ENCODE results near the gene PLGLB2.
"Not testable (repeated sequence)": the region's sequence is repeated elsewhere in the genome, so short reads cannot be mapped to it uniquely, and the experiment has no call there.

Gene PLGLB2

DNA sequence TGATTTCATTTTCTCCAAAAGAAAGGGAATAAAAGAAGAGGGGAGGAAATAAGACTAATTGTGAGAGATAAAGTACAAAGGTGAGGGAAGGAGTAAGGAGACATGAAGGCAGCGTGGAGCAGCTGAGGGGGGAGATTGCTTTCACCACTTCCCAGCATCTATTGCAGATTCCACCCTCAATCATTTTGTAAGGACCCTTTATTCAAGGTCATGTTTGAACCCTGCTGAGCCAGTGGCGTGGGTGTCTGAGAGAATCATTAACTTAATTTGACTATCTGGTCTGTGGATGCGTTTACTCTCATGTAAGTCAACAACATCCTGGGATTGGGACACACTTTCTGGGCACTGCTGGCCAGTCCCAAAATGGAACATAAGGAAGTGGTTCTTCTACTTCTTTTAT is at the start of gene PLGLB2:
Gene PLGLB2, plus strand, starts transcription at position 297 of the 400 bp plus-strand sequence. Its CDS starts 67 bp downstream, at position 364.
- not testable (repeated sequence) for DNase-seq

- not testable (repeated sequence) for DNase-seq
Measured at GRCh38 chr2:87704572-87705323, 43.1 kb upstream of the PLGLB2 start.

GRCh38 chr2:87708368-87708767 is 39.5 kb upstream of the PLGLB2 start:
- DNase-seq, result not testable (repeated sequence)

DNA sequence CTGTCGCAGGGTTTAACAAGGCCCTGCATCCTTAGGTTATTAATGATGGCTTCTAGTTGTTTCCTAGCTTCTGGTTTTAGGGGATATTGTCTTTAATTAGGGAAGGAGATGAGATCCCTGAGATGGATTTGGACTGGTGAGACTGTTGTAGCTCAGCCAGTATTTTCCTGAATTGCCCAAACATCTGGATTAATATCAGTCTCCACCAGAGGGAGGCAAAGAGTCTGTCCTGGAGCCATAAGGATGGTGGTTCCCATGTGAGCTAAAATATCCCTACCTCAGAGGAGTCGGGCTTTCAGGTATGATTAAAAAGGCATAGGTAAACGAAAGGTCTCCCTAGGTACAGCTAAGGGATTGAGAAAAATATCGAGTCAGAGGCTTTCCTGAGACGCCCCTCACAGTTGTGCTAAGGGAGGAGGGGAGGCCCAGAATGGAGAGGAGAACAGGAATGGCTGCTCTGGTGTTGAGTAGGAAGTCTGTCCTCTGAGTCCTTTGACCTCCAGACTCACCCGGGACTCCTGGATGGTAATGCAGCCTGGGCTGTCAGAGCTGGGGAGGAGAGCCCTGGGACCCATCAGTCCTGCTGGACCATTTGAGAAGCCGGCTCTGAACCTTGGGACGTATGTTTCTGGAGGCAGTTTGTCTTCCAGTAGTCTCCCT is 19.8 kb upstream of the PLGLB2 start:
- DNase-seq, result not testable (repeated sequence)

DNA sequence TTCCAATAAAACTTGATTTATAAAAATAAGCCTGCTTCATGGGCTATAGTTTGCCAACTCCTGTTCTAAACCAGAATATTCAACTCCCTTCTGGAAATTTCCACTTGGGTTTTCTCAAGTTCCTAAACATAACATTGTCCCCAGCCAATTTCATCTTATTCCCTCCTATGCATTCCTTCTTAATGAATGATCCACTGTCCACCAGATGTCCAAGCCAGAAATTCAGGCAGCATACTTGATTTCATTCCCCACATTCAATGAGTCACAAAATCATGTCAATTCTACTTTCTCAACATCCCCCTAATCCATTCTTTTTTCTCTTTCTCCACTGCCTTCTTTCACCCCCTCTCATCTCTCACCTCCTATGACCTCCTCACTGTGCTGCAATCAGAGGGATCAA is 7.0 kb upstream of the PLGLB2 start:
- not testable (repeated sequence) for DNase-seq

DNA sequence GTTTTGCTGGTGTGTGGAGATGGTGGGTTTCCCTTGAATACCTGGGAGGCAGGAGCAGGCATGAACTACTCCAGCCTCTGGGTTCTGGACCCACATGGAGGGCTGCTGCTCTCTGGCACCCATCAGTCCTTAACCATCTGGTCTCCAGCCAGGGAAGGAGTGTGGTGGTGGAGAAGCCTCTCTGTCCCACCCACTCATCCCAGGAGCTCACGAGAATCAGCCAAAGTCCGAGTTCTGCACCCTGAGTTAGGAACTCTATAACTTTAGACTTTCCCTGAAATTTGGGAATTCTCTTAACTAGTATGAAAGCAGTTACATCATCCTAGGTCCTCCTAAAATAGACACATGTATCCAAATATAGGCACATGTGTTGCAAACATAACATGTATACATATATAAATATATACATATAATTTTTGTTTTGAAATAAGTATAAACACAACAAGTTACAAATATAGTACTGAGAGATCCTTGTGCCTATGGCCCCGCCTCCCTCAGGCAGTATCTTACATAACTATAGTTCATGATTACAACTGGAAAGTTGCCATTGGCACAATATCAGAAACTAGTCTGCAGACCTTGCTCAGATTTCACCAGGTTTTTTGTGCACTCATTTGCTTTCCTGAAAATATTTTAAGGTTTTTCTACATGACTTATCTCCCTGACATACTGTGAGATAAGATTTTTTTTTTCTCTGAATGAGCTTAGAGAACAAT is 5.3 kb upstream of the PLGLB2 start:
- not testable (repeated sequence) for DNase-seq

GRCh38 chr2:87743638-87744037 is 4.2 kb upstream of the PLGLB2 start:
- not testable (repeated sequence) for DNase-seq

DNA sequence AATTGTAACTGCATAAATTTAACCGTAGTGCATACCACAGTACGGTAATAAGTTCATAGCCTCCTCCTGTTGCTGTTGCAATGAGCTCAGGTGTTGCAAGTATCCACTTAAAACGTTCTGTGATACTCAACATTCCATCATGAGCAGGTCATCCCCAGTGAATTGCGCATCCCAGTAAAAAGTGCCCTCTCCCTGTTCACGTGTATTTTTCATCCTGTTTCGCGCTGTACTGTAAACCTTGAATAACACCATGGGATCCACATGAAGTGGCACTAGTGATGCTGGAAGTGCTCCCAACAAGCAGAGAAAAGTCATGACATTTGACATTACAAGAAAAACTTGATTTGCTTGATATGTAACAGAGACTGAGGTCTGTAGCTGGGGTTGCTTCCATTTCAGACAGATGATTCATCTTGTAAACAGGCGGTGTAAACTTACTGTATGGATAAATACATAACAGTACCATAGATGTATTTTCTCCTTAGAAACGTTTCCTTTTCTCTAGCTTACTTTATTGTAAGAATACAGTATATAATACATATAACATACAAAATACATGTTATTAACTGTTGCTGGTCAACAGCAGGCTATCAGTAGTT is 2.4 kb upstream of the PLGLB2 start:
- DNase-seq, result not testable (repeated sequence)

DNA sequence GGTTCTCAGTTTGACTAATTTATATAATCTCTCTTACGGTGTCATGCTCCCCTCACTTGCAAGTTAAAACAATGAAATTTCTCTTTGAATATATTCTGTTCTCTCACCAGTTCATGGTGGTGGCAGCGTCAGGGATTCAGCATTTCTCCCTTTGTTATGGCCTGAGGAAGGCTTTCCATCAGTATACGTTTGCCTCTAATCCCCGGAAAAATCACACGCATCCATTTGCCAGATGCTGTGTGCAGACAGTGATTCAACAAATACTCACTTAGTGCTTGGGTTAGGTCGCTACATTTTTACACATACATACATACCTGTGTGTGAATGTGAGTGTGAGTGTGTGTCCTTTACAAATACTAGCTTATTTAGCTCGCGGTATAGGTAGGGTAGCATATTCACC is 637 bp downstream of the PLGLB2 start:
- not testable (repeated sequence) for DNase-seq

DNA sequence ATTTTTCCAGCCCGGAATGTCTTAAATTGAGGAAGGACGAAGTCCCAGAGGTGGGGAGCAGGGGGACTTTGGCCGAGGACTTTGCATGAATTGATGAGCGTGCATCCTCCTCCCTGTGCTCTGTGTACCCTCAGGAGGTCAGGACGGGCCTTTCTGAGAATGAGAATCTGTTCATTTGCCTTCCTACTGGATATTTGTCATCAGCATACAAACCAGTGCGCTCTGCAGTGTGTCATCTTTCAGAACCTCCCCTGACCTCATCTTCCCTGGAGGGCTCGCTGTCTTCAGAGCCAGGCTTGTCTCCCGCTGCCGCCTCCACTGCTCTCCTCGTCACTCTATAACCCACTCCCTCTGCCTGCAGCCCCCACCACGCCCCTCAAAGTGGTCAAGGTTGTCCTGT is 2.7 kb downstream of the PLGLB2 start:
- DNase-seq, result not testable (repeated sequence)

- DNase-seq, result not testable (repeated sequence)
Measured at GRCh38 chr2:87754759-87755158, 6.9 kb downstream of the PLGLB2 start.
